Measurements from ENCODE around the gene GBE1.

DNA sequence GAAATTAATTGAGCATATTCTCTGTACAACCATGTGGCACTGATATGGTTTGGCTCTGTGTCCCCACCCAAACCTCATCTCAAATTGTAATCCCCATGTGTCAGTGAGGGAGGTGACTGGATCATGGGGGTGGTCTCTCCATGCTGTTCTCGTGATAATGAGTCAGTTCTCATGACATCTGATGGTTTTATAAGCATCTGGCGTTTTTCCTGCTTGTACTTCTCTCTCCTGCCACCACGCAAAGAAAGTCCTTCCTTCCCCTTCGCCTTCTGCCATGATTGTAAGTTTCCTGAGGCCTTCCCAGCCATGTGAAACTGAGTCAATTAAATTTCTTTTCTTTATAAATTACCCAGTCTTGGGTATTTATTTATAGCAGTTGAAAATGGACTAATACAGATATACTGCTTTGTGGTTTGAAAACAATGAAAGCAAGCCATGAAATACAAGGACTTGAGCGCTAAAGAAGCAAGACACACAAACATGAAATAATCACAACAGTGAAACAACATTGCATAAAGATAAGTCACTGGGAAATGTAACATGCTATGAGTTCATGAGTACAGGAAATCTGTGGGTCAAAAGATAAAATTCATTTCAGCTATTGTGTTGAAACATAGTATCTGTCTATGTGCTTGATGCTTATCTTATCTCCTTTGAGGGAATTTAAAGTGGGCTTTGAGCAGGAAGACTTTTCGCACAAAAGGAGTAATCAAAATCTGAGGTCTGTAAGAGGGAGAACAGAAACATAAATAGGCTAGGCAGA lies 288.7 kb downstream of the GBE1 start:
- TF ChIP-seq, protein P1, sequence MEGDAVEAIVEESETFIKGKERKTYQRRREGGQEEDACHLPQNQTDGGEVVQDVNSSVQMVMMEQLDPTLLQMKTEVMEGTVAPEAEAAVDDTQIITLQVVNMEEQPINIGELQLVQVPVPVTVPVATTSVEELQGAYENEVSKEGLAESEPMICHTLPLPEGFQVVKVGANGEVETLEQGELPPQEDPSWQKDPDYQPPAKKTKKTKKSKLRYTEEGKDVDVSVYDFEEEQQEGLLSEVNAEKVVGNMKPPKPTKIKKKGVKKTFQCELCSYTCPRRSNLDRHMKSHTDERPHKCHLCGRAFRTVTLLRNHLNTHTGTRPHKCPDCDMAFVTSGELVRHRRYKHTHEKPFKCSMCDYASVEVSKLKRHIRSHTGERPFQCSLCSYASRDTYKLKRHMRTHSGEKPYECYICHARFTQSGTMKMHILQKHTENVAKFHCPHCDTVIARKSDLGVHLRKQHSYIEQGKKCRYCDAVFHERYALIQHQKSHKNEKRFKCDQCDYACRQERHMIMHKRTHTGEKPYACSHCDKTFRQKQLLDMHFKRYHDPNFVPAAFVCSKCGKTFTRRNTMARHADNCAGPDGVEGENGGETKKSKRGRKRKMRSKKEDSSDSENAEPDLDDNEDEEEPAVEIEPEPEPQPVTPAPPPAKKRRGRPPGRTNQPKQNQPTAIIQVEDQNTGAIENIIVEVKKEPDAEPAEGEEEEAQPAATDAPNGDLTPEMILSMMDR (IDR thresholded peaks at IDR 0.05), result no peak
- no peak for TF ChIP-seq POLR2A (IDR thresholded peaks at IDR 0.05)

All from body of pancreas (tissue), 4 donors.